ENCODE data around the gene ARHGEF11.
"Not testable (repeated sequence)": the region's sequence is repeated elsewhere in the genome, so short reads cannot be mapped to it uniquely, and the experiment has no call there.

ARHGEF11 gene, protein sequence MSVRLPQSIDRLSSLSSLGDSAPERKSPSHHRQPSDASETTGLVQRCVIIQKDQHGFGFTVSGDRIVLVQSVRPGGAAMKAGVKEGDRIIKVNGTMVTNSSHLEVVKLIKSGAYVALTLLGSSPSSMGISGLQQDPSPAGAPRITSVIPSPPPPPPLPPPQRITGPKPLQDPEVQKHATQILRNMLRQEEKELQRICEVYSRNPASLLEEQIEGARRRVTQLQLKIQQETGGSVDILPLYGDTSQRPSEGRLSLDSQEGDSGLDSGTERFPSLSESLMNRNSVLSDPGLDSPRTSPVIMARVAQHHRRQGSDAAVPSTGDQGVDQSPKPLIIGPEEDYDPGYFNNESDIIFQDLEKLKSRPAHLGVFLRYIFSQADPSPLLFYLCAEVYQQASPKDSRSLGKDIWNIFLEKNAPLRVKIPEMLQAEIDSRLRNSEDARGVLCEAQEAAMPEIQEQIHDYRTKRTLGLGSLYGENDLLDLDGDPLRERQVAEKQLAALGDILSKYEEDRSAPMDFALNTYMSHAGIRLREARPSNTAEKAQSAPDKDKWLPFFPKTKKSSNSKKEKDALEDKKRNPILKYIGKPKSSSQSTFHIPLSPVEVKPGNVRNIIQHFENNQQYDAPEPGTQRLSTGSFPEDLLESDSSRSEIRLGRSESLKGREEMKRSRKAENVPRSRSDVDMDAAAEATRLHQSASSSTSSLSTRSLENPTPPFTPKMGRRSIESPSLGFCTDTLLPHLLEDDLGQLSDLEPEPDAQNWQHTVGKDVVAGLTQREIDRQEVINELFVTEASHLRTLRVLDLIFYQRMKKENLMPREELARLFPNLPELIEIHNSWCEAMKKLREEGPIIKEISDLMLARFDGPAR (N-terminal part only)

DNA sequence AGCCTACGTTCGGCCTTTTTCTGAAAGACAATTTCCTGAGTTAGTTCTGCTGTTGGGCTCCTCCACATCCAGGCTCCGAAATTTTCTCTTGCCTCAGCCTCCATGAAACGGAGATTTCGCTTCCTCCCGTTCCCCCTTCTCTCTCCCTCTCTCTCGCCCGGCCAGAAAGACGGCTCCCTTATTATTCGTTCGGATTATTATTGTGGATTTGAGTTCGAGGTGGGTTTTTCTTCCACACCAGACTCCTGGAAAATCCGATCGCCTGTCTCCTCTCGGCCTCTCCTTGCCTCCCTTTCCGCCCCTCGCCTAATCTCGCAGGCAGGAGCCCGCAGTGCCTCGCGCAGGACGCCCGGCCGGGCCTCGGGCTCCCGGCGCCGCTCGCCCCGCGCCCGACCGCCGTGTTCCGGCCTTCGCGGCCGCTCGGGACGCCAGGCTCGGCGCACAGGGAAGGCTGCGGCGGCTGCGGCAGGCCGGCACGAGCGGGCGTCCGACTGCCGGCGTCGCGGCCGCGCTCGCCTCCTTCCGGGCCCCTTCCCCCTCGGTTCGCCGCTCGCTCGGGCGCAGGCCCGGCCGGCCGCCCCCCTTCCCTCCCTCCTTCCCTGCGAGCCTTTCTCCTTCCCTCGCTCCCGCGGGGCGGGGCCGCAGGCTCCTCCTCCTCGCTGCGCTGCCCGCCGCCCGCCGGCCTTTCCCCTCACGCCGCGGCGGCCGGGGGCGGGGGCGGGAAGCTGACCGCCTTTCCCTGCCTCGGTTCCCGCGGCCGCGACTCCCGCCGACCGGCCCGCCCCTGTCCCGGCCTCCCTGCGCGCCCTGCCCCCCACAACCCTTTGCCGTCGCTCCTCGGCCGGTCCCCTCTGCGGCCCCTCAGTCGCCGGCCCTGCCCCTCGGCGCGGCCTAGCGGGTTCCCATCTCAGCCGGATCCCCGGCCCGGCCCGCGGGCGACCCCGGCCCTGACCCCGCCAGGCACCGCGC lies at the start of gene ARHGEF11:
Gene ARHGEF11 (minus strand): TSS at position 493 of the 969 bp plus-strand sequence. CDS start 1,412 bp downstream, outside the sequence.
- peak; percentile 32 for DNase-seq

DNA sequence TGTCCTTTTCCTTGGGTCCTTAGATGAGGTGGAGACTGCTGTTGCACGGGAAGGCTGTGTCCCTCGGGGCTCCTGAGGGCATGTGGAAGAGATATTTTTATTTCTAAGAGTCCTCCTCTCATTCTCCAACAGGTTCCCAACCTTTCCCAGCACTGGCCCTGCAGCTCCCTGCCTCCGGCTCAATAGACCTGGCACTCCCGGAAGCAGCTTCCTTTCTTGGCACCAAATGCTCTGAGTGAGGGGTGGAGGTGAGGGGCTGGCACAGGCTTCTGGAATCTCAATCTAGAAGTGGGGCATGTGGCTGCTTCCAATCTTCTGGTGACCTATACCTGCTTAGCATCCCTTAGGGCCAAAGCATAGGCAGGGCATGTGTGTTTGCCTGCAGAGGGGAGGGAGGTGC lies 49.5 kb upstream of the ARHGEF11 start:
- DNase-seq, result no peak

DNA sequence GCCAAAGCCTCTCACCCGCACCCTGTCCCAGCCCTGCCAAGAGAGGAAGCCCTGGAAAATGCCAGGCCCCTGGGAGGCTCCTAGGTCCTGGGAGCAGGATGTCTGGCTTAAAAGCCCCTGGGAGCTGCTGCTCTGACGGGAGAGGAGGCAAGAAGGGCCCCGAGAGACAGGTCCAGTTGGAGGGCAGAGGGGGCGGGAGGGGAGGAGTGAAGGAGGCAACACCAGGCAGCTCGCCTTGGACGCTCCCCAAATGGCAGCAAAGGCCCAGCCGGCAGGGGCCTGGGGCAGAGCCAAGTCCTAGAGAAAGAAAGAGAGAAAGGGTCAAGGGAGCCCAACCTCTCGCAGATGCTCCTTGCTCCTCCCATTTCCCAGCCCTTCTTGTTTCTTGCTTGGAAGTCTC lies 47.3 kb upstream of the ARHGEF11 start:
- DNase-seq, result no peak

DNA sequence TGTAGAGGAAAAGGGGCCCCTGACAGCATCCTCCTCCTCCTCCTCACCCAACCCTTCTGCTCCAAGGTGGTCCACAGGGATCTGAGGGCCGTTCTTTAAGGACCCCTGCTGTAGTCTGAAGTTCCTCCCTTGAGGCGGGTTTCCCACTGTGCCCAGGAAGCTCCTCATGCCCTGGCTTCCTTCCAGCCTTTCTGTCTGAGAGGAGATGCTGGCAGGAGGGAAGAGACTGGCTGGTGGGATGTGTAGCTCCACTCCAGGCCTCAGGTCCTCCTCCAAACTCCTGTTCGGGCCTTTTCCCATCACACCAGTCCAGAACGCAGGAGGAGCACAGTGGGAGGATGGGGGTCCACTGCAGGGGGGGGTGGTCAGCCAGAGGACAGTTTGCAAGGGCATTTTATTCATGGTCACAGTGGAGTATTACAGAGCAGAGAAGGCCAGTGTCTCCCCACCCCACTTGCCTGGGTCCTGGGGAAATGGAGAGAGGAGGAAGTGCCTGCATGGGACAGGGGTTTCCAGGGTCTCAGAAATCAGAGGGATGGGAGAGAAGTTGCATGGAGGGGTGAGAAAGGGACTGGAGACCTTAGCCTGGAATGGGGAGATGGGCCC lies 46.2 kb upstream of the ARHGEF11 start:
- no peak for DNase-seq

DNA sequence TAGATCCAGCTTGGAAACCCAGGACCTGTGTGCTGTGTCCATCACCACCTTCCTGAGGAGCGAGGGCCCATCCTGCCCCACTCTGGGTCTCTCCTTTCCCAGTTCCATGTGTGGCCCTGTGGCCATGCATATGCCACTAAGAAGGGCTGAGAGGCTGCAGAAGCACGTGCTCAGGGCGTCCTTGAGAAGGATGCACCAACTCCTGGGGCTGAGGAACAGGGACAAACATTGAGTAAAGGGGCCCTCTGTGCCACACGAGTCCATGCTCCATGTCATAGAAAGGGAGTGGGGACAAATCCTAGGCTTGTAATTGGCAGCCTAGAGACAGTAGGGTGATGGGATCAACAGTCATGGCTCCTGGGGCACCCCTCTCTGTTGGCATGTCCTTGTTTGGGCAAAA lies 45.6 kb upstream of the ARHGEF11 start:
- DNase-seq, result no peak

DNA sequence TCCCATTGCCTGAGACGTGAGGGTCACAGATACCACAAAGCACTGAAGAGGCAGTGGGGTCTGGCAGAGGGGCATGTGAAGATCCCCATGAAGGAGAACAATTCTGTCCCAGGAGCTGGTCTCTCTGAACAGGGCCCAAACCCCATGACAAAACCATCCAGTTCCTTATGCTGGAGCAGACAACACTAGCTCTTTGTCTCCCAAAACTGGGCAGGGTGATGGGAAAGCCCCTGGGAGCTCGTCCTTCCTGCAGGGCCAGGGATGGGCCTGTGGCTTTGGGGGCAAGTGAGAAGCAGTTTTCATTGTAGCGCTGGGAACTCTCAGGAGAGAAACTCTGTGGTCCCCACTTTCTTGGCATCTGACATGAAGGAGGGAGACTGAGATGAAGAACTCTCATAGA lies 45.2 kb upstream of the ARHGEF11 start:
- no peak for DNase-seq

DNA sequence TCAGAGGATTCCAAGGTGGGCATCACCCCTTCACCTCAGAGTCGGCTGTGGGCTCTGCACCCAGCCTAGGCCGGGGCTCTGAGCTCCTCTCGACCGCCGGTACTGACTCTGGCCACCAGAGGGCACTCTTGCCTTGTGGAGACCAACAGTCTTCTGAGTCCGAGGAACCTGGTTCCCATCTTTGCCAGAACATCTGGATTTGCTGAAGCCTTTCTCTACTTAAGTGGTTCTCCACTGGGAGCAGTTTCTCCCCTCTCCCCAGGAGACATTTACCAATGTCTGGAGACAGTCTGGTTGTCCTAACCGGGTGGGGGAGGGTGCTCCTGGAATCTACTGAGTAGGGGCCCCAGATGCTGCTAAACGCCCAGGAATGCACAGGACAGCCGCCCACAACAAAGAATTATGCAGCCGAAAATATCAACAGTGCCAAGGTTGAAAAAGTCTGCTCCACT lies 44.7 kb upstream of the ARHGEF11 start:
- peak; percentile 76 for DNase-seq

DNA sequence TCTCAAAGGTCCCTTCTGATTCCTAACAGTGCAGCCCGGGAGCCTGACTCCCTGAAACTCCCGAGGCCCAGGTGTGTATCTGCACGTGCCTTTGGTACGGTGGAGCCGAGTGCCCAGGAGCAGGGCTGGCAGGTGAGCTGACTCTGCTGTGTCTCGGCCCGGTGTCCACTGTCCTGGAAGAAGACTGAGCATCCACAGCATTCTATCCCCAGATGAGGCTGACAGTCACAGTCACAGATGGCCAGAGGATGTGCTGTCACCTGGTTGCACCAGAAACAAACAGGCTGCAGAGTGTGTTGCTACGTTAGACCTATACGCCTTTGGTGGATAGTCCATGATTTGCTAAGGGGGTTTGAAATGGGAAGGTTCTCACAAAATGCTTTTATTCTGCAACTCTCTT lies 44.2 kb upstream of the ARHGEF11 start:
- DNase-seq, result no peak

DNA sequence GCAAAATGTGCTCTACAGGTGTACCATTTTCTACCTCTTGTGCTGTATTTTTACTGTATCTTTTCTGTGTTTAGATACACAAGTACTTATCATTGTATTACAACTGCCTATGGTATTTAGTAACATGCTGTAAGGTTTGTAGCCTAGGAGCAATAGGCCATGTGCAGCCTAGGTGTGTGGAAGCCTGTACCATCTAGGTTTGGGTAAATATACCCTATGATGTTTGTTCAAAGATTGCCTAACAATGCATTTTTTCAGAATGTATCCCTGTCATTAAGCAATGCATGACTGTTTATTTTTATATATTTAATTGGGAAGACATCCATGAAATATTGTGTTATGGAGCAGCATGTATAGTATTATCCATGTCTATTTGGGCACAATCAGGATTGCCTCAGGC lies 43.1 kb upstream of the ARHGEF11 start:
- no peak for DNase-seq

DNA sequence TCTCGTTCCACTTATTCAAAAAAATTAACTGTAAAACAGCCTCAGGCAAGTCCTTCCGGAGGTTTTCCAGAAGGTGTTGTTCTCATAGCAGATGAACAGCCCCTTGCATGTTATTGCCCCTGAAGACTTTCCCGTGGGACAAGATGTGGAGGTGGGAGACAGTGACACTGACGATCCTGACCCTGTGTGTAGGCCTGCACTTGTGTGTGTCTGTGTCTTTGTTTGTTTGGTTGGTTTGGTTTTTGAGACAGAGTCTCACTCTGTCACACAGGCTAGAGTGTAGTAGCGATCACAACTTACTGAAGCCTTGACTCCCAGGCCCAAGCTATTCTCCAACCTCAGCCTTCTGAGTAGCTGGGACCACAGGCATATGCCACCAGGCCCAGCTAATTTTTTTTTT lies 41.5 kb upstream of the ARHGEF11 start:
- DNase-seq, result no peak

DNA sequence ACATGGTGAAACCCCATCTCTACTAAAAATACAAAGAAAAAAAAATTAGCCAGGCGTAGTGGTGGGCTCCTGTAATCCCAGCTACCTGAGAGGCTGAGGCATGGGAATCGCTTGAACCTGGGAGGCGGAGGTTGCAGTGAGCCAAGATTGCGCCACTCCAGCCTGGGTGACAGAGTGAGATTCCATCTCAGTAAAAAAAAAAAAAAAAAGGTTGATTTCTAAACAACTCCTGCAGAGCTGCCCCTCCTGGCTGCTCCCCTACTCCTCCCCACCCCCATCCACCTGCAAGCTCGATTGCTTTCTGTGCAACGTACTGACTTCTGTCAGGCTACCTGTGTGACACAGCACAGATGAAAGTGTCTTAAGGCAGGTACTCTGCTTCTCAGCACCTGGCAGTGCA lies 40.8 kb upstream of the ARHGEF11 start:
- DNase-seq, result no peak

DNA sequence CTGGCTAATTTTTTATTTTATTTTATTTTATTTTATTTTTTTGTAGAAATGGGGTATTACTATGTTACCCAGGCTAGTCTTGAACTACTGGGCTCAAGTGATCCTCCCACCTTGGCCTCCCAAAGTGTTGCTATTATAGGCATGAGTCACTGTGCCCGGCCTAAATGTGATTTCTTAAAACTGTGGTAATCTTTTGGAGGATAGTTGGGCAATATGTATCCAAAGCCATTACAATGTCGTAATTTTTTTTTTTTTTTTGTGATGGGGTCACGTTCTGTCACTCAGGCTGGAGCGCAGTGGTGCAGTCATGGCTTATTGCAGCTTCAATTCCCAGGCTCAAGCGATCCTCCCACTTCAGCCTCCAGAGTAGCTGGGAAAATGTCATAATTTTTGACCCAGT lies 39.9 kb upstream of the ARHGEF11 start:
- DNase-seq, result no peak

DNA sequence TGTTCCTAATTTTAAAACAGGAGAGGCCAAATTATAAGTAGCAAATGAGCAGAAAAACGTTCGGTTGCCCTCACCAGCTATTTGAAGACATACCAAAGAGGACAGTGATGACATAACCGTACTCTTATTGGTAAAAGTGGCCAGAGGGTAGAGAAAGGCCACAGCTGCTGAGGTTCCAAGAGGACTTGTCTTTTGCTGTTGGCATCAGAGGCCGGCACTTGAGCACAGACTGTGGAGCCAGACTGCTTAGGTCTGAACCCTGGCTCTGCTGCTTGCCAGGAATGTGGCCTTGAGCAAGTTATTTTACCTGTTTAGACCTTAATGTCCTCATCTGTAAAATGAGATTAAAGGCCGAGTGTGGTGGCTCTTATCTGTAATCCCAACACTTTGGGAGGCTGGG lies 39.2 kb upstream of the ARHGEF11 start:
- DNase-seq, result no peak

DNA sequence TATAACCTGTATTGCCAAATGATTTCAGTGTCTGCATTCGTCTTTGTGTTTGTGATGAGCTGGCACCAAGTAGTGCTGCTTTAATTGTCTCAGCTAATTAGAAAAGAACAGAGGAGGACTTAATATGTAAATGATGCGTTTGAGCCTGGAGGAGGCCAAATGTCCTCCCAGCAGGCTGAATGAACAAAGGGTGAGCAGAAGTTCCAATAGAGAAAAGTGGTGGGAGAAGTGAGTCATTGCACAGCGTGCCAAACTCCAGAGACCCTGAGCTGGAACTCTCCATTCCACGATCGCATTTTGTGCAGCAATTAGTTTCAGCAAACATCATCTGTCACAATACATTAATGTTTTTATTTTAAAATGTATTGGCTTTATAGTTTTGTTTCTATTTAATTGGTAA lies 36.2 kb upstream of the ARHGEF11 start:
- DNase-seq, result no peak

DNA sequence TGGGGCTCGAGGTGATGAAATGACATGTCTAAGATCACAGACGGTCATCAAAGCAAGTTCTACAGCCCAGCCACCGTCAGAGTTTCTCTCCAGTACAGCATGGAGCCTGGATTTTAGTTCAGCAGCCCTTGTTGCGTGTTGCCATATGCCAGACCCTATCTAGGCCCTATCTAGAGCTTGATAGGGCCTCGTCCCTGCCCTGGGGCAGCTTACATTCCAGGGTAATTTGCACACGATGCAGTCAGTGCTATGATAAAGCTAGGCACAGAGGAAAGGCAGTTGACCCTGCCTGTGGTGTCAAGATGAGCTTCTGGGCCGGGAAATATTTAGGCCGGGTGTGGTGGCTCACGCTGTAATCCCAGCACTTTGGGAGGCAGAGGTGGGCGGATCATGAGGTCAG lies 35.2 kb upstream of the ARHGEF11 start:
- DNase-seq, result no peak

DNA sequence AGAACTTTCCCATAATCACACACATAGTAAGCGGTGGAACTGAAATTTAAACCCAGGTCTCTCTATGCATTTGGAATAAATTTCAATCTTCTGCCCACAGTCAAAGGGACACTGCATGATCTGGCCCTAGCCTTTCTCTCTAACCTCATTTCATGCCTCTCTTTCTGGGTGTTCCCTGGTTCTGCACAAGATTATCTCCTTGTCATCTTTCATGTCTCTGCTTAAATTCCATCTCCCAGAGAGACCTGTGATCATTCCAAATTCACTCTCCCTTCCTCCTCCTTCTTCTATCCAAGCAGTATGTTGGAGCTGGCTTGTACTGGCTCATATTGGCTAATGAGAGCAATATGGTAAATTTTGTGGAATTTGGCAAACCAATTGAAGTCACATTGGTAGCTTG lies 31.9 kb upstream of the ARHGEF11 start:
- DNase-seq, result no peak

DNA sequence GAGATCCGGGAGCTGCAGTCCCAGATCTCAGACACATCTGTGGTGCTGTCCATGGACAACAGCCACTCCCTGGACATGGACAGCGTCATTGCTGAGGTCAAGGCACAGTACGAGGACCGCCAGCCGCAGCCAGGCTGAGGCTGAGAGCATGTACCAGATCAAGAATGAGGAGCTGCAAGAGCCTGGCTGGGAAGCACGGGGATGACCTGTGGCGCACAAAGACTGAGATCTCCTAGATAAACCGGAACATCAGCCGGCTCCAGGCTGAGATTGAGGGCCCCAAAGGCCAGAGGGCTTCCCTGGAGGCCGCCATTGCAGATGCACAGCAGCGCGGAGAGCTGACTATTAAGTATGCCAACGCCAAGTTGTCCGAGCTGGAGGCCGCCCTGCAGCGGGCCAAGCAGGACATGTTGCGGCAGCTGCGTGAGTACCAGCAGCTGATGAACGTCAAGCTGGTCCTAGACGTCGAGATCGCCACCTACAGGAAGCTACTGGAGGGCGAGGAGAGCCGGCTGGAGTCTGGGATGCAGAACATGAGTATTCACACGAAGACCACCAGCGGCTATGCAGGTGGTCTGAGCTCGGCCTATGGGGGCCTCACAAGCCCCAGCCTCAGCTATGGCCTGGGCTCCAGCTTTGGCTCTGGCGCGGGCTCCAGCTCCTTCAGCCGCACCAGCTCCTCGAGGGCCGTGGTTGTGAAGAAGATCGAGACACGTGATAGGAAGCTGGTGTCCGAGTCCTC lies 28.6 kb upstream of the ARHGEF11 start:
- peak; percentile 23 for DNase-seq

DNA sequence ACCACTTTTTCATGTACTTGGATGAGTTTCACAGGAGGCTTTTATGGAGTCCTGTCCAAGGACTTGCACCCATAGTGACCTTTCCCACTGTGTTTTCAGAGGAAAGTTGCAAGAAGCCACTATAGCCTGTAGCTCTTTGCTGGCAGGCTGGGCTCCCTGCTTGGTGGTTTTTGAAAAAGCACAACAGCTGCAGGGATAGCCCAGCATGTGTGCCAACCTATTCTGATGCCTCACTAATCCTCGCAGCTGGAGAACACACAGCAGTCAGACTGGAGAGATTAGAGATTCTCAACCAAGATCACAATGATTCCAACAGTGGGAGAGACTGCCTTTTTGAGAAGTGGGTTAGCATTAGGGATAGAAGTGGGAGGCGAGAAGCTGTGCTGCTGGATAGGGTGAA lies 24.1 kb upstream of the ARHGEF11 start:
- no peak for DNase-seq

DNA sequence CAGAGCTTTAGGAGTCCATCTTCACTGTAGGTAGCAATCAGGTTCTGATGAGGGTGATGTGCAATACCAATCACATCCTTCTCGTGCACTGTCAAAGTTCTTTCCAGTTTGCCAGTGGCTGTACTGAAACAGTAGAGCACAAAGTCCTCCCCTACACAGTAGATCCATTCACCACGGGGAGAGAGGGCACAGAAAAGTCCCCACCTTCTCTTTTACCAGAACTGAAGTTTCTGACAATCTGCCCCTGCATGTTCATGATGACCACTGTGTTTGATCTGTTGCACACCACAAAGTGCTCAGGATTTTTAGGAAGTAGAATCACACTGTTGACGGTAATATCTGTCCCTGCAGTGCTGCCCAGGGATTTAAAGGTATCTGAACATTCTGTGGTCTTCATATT lies 13.7 kb upstream of the ARHGEF11 start:
- not testable (repeated sequence) for DNase-seq

DNA sequence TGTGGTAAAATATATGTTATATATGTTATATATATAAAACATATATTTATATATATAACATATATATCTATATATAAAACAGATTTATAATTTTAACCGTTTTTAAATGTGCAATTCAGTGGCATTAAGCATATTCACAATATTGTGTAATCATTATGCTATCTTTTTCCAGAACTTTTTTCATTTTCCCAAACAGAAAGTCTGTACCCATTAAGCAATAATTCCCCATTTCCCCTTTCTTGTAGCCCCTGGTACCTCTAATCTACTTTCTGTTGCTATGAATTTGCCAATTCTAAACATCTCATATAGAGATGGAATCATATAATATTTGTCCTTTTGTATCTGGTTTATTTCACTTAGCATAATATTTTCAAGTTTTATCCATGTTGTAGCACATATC lies 10.7 kb upstream of the ARHGEF11 start:
- no peak for DNase-seq

DNA sequence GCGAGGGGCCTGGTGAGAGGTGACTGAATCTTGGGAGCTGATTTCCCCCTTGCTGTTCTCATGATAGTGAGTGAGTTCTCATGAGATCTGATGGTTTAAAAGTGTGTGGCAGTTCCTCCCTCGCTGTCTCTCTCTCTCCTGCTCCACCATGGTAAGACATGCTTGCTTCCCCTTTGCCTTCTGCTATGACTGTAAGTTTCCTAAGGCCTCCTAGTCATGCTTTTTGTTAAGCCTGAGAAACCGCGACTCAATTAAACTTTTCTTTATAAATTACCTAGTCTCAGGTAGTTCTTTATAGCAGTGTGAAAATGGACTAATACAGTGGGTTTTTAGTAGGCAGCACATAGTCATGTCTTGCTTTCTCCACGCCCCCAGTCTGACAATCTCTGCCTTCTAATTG lies 10.2 kb upstream of the ARHGEF11 start:
- DNase-seq, result not testable (repeated sequence)

DNA sequence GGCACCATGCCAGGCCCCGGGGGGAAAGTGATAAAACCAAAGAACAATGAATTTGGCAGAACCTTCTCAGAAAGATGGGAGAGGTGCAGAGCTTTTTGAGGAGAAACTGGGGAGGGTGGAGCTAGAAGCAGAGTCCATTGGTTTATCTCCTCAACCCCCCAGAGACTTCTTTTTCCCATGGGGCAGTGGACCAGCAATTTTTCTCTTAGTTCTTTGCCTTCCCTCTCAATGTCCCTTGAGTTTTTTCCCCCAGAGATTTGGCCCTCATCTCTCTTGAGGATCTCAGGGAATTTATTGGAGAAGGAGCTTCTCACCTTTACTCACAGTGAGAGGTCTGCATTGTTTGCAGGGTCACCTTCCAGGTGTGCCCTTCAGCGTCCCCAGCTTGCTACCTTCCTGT lies 5.3 kb upstream of the ARHGEF11 start:
- DNase-seq, result no peak

Measured in CD4-positive, alpha-beta T cell treated with Interleukin-15 for 1 hour (primary cell).